GM15510 (cell line): ENCODE measurements around the gene PJA1.

ENCODE experiments used
- POLR2A ChIP-seq: IDR thresholded peaks from 3 replicates; pipeline ENCODE4 v1.6.1; 2011; ENCODE audit warnings: borderline replicate concordance; ENCODE audit not compliant: insufficient read length; ENCODE audit errors: extremely low read depth

The PJA1 gene

GRCh38 chrX:69117876-69118526, 47.3 kb downstream of the PJA1 start:
- no peak for TF ChIP-seq POLR2A

GRCh38 chrX:69116077-69116476, 49.2 kb downstream of the PJA1 start:
- TF ChIP-seq POLR2A = no peak

GRCh38 chrX:69113723-69114122, 51.5 kb downstream of the PJA1 start:
- TF ChIP-seq POLR2A = no peak
